Liver (tissue), 3 donors: Measurements from ENCODE around the gene ATL1.

Source experiments
- EGR1 ChIP-seq, 2 donors: IDR thresholded peaks; 2 replicates each; pipeline ENCODE4 v1.6.1; 2016 to 2018; ENCODE audit warnings: antibody characterized with exemption in 2 of 2, low read depth in 2 of 2
- SP1 ChIP-seq: IDR thresholded peaks from 2 replicates; pipeline ENCODE4 v1.6.1; 2018; ENCODE audit warnings: antibody characterized with exemption, mild to moderate bottlenecking
- TF ChIP-seq, protein P1 (sequence below): fragments of 150-350 bp; IDR thresholded peaks from 2 replicates; pipeline ENCODE4 v1.5.1; 2017; ENCODE audit warnings: improper control_type of control experiment, low read depth, low read length; ENCODE audit not compliant: missing input control
- TF ChIP-seq, protein P2 (sequence below): IDR thresholded peaks from 2 replicates; pipeline ENCODE4 v1.6.1; 2016; ENCODE audit warnings: antibody characterized with exemption
- TF ChIP-seq, protein P3 (sequence below): IDR thresholded peaks from 2 replicates; pipeline ENCODE4 v1.6.1; 2016; ENCODE audit warnings: antibody characterized with exemption, mild to moderate bottlenecking
- TF ChIP-seq, protein P4 (sequence below): IDR thresholded peaks from 2 replicates; pipeline ENCODE4 v1.6.1; 2016; ENCODE audit warnings: antibody characterized with exemption
- donor health status: healthy.
- donor health status: healthy.

DNA sequence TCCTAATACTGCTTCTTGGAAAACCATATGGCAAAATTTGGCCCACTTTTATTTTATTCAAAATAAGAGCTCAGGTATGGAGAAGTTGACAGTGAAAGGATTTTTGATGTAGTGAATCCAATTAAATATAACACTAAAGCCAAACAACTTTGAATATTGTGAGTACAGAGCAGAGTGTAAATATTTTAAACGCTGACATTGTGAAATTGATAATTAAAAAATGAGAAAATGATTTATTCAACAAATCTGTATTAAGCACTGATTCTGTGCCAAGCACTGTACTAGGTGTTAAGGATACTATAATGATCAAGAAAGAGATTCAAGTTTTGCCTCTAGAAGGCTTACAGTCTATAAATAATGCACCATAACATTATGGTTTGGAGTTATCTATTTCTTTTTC, 50.5 kb downstream of the ATL1 start:
- TF ChIP-seq, protein P1, sequence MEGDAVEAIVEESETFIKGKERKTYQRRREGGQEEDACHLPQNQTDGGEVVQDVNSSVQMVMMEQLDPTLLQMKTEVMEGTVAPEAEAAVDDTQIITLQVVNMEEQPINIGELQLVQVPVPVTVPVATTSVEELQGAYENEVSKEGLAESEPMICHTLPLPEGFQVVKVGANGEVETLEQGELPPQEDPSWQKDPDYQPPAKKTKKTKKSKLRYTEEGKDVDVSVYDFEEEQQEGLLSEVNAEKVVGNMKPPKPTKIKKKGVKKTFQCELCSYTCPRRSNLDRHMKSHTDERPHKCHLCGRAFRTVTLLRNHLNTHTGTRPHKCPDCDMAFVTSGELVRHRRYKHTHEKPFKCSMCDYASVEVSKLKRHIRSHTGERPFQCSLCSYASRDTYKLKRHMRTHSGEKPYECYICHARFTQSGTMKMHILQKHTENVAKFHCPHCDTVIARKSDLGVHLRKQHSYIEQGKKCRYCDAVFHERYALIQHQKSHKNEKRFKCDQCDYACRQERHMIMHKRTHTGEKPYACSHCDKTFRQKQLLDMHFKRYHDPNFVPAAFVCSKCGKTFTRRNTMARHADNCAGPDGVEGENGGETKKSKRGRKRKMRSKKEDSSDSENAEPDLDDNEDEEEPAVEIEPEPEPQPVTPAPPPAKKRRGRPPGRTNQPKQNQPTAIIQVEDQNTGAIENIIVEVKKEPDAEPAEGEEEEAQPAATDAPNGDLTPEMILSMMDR: no peak
- TF ChIP-seq, protein P2, sequence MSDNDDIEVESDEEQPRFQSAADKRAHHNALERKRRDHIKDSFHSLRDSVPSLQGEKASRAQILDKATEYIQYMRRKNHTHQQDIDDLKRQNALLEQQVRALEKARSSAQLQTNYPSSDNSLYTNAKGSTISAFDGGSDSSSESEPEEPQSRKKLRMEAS: no peak
- TF ChIP-seq, protein P3, sequence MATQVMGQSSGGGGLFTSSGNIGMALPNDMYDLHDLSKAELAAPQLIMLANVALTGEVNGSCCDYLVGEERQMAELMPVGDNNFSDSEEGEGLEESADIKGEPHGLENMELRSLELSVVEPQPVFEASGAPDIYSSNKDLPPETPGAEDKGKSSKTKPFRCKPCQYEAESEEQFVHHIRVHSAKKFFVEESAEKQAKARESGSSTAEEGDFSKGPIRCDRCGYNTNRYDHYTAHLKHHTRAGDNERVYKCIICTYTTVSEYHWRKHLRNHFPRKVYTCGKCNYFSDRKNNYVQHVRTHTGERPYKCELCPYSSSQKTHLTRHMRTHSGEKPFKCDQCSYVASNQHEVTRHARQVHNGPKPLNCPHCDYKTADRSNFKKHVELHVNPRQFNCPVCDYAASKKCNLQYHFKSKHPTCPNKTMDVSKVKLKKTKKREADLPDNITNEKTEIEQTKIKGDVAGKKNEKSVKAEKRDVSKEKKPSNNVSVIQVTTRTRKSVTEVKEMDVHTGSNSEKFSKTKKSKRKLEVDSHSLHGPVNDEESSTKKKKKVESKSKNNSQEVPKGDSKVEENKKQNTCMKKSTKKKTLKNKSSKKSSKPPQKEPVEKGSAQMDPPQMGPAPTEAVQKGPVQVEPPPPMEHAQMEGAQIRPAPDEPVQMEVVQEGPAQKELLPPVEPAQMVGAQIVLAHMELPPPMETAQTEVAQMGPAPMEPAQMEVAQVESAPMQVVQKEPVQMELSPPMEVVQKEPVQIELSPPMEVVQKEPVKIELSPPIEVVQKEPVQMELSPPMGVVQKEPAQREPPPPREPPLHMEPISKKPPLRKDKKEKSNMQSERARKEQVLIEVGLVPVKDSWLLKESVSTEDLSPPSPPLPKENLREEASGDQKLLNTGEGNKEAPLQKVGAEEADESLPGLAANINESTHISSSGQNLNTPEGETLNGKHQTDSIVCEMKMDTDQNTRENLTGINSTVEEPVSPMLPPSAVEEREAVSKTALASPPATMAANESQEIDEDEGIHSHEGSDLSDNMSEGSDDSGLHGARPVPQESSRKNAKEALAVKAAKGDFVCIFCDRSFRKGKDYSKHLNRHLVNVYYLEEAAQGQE: no peak
- TF ChIP-seq EGR1 (IDR thresholded peaks at IDR 0.05; ENCODE audit: low read depth in 2 of 2) (no peak), SP1 (no peak)
- TF ChIP-seq, protein P4, sequence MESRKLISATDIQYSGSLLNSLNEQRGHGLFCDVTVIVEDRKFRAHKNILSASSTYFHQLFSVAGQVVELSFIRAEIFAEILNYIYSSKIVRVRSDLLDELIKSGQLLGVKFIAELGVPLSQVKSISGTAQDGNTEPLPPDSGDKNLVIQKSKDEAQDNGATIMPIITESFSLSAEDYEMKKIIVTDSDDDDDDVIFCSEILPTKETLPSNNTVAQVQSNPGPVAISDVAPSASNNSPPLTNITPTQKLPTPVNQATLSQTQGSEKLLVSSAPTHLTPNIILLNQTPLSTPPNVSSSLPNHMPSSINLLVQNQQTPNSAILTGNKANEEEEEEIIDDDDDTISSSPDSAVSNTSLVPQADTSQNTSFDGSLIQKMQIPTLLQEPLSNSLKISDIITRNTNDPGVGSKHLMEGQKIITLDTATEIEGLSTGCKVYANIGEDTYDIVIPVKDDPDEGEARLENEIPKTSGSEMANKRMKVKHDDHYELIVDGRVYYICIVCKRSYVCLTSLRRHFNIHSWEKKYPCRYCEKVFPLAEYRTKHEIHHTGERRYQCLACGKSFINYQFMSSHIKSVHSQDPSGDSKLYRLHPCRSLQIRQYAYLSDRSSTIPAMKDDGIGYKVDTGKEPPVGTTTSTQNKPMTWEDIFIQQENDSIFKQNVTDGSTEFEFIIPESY: no peak
